SK-N-SH (cell line): ENCODE data around the gene SEMA3F. TPM values are rescaled to one million over a fixed set of nuclear protein-coding genes. Genes with fewer than 3 reads are reported as not detected.

Experiments used
- ELF1 ChIP-seq: IDR thresholded peaks from 2 replicates; pipeline ENCODE4 v1.4.0; 2012
- EP300 ChIP-seq, 2 experiments: IDR thresholded peaks; 2 replicates each; pipeline versions ENCODE4 v1.4.0 to v1.6.1; 2012; ENCODE audit warnings: borderline replicate concordance in 1 of 2, low read depth in 1 of 2, low read length in 1 of 2
- FOXJ3 ChIP-seq: sonication (generic); formaldehyde crosslinking; IDR thresholded peaks from 2 replicates; pipeline ENCODE4 v1.5.1; 2020; ENCODE audit warnings: mild to moderate bottlenecking, missing genetic modification reagents
- FOXM1 ChIP-seq: IDR thresholded peaks from 2 replicates; pipeline ENCODE4 v1.4.0; 2012; ENCODE audit warnings: low read depth, mild to moderate bottlenecking
- MEF2A ChIP-seq: IDR thresholded peaks from 2 replicates; pipeline ENCODE4 v1.4.0; 2012; ENCODE audit warnings: low read depth, borderline replicate concordance
- MXI1 ChIP-seq: IDR thresholded peaks from 2 replicates; pipeline ENCODE4 v1.6.1; 2012; ENCODE audit warnings: mild to moderate bottlenecking, low read depth, low read length, improper control_type of control experiment
- NRF1 ChIP-seq: IDR thresholded peaks from 2 replicates; pipeline ENCODE4 v1.6.1; 2012; ENCODE audit warnings: low read depth, mild to moderate bottlenecking, low read length
- RAD21 ChIP-seq: IDR thresholded peaks from 2 replicates; pipeline ENCODE4 v1.6.1; 2012; ENCODE audit warnings: mild to moderate bottlenecking, low read length
- SIN3A ChIP-seq: IDR thresholded peaks from 2 replicates; pipeline ENCODE4 v1.6.1; 2012; ENCODE audit warnings: low read depth, mild to moderate bottlenecking, low read length, moderate library complexity, borderline replicate concordance
- SMC3 ChIP-seq: IDR thresholded peaks from 2 replicates; pipeline ENCODE4 v1.6.1; 2012; ENCODE audit warnings: low read depth, low read length, improper control_type of control experiment
- TCF12 ChIP-seq: IDR thresholded peaks from 2 replicates; pipeline ENCODE4 v1.4.0; 2012
- TEAD4 ChIP-seq: IDR thresholded peaks from 2 replicates; pipeline ENCODE4 v1.4.0; 2012; ENCODE audit warnings: mild to moderate bottlenecking, borderline replicate concordance; ENCODE audit not compliant: insufficient read depth
- YY1 ChIP-seq: IDR thresholded peaks from 2 replicates; pipeline ENCODE4 v1.4.0; 2012; ENCODE audit warnings: low read depth, mild to moderate bottlenecking
- polyA plus RNA-seq, 3 experiments: library from polyadenylated mRNA; depleted of rRNA; stranded (reverse); fragments of >200 nt; gene quantifications; 2 replicates each; pipeline ENCODE4 v1.2.3, GENCODE V29; 2012
- TF ChIP-seq, protein P1 (sequence below): IDR thresholded peaks from 2 replicates; pipeline ENCODE4 v1.4.0; 2012; ENCODE audit warnings: low read depth, borderline replicate concordance
- TF ChIP-seq, protein P2 (sequence below): fragments of 200-600 bp; sonication (generic); IDR thresholded peaks from 2 replicates; pipeline ENCODE4 v1.6.1; 2017; ENCODE audit warnings: antibody characterized with exemption, mild to moderate bottlenecking, moderate library complexity
- TF ChIP-seq, protein P3 (sequence below): fragments of 150-350 bp; IDR thresholded peaks from 2 replicates; pipeline ENCODE4 v1.6.1; 2017; ENCODE audit warnings: antibody characterized with exemption, low read length, low read depth, borderline replicate concordance
- TF ChIP-seq, protein P4 (sequence below): IDR thresholded peaks from 2 replicates; pipeline ENCODE4 v1.4.0; 2012; ENCODE audit warnings: low read depth, borderline replicate concordance

SEMA3F gene
- polyA plus RNA-seq, 1 of the 3 experiments (the other 2 are of a cell fraction), result 30.4 TPM

DNA sequence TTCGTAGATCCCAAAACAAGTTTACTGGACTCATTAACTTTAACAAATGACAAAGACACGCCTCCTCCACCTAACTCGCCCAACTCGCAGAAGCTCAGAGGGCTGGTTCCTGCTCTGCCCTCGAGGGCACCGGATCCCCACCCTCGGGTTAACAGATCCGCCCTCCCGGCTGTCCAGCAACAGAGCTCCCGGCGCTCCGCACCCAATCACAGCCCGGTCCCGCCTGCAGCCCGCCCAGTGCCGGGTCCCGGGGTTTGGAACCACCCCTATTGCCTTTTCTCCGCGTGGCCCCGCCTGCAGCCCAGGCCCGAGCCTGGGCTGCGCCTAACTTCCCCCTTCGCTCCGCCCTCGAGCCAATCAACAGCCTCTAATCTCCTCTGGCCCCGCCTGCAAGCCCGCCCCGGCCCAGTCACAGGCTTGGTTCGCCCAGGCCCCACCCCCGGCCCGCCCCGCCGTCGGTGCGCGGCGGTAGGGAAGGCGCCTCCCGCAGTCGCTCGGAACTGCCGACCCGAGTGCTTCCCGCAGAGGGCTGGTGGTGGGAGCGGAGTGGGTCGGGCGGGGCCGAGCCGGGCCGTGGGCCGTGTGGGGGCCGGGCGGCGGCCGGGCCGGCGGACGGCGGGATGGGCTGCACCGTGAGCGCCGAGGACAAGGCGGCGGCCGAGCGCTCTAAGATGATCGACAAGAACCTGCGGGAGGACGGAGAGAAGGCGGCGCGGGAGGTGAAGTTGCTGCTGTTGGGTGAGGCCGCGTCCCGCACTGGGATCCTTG is 80.8 kb downstream of the SEMA3F start, which contains the start of gene GNAI2 (continued):
- TF ChIP-seq, protein P1, sequence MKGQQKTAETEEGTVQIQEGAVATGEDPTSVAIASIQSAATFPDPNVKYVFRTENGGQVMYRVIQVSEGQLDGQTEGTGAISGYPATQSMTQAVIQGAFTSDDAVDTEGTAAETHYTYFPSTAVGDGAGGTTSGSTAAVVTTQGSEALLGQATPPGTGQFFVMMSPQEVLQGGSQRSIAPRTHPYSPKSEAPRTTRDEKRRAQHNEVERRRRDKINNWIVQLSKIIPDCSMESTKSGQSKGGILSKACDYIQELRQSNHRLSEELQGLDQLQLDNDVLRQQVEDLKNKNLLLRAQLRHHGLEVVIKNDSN, result no peak
- TF ChIP-seq FOXM1 (no peak), ELF1 (no peak), EP300 (IDR thresholded peaks at IDR 0.05; ENCODE audit: borderline replicate concordance in 1 of 2, low read depth in 1 of 2, low read length in 1 of 2) (peak in 1 of 2 experiments; percentile 49; a peak in 2 of 4 replicates), FOXJ3 (CRISPR knock-in tag) (no peak), SMC3 (no peak), SIN3A (no peak), RAD21 (no peak), TEAD4 (no peak), MXI1 (peak; percentile 71), YY1 (no peak), MEF2A (no peak), TCF12 (no peak), NRF1 (peak; percentile 17; the same call in 1 of the 2 replicates)
- TF ChIP-seq, protein P2, sequence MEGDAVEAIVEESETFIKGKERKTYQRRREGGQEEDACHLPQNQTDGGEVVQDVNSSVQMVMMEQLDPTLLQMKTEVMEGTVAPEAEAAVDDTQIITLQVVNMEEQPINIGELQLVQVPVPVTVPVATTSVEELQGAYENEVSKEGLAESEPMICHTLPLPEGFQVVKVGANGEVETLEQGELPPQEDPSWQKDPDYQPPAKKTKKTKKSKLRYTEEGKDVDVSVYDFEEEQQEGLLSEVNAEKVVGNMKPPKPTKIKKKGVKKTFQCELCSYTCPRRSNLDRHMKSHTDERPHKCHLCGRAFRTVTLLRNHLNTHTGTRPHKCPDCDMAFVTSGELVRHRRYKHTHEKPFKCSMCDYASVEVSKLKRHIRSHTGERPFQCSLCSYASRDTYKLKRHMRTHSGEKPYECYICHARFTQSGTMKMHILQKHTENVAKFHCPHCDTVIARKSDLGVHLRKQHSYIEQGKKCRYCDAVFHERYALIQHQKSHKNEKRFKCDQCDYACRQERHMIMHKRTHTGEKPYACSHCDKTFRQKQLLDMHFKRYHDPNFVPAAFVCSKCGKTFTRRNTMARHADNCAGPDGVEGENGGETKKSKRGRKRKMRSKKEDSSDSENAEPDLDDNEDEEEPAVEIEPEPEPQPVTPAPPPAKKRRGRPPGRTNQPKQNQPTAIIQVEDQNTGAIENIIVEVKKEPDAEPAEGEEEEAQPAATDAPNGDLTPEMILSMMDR, result no peak
- TF ChIP-seq, protein P3, sequence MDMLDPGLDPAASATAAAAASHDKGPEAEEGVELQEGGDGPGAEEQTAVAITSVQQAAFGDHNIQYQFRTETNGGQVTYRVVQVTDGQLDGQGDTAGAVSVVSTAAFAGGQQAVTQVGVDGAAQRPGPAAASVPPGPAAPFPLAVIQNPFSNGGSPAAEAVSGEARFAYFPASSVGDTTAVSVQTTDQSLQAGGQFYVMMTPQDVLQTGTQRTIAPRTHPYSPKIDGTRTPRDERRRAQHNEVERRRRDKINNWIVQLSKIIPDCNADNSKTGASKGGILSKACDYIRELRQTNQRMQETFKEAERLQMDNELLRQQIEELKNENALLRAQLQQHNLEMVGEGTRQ, result no peak
- TF ChIP-seq, protein P4, sequence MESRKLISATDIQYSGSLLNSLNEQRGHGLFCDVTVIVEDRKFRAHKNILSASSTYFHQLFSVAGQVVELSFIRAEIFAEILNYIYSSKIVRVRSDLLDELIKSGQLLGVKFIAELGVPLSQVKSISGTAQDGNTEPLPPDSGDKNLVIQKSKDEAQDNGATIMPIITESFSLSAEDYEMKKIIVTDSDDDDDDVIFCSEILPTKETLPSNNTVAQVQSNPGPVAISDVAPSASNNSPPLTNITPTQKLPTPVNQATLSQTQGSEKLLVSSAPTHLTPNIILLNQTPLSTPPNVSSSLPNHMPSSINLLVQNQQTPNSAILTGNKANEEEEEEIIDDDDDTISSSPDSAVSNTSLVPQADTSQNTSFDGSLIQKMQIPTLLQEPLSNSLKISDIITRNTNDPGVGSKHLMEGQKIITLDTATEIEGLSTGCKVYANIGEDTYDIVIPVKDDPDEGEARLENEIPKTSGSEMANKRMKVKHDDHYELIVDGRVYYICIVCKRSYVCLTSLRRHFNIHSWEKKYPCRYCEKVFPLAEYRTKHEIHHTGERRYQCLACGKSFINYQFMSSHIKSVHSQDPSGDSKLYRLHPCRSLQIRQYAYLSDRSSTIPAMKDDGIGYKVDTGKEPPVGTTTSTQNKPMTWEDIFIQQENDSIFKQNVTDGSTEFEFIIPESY, result no peak
